Right lobe of liver (tissue), 4 donors: ENCODE results near the gene TXNDC8.

ENCODE experiments used
- CTCF ChIP-seq, 4 donors: fragments of 200-600 bp in 3 of 4; fragments of 450-650 bp in 1 of 4; IDR thresholded peaks; one replicate each; pipeline versions ENCODE4 v1.5.1 to v1.8.0; 2016 to 2022; ENCODE audit warnings: antibody characterized with exemption in 4 of 4, mild to moderate bottlenecking in 2 of 4
- POLR2A ChIP-seq: fragments of 450-650 bp; IDR thresholded peaks from one replicate; pipeline ENCODE4 v1.6.1; 2017; ENCODE audit warnings: antibody characterized with exemption, mild to moderate bottlenecking
- donor health status: DM: no; HTN: no; CAD: no.
- donor health status: DM: no; HTN: no; CAD: no.
- donor health status: DM: no; HTN: yes; CAD: no.

GRCh38 chr9:110383491-110383890, 45.8 kb upstream of the TXNDC8 start:
- TF ChIP-seq CTCF (IDR thresholded peaks at IDR 0.05) (no peak), POLR2A (no peak)
